Right ventricle myocardium superior (tissue), 1 donor: Measurements from ENCODE around the gene RAB31. TPM values are rescaled to one million over a fixed set of nuclear protein-coding genes. Genes with fewer than 3 reads are reported as not detected.

Experiments used
- ATAC-seq: fragments of 200-7000 bp; cut with Tn5 transposase; one replicate; pipeline ENCODE4 v1.9.1; 2020; ENCODE audit warnings: mild to moderate bottlenecking; ENCODE audit not compliant: poor library complexity
- DNase-seq: peaks from one replicate; pipeline ENCODE4 v3.0.0-alpha.2; 2020
- intact Hi-C: fragments of 100-400 bp; cut with DNase I; formaldehyde crosslinking; loops from one replicate; pipeline ENCODE4 v1.11.2; 2022
- total RNA-seq: library from RNA; stranded (reverse); fragmentation: NEBNext Ultra II Directional; extraction: Animal tissue kit (Norgen Biotek cat#: 25700); gene quantifications from one replicate; pipeline ENCODE4 v1.2.1, GENCODE V29; 2021
- donor health status: DM: no; HTN: yes; CAD: no; lungs with severe emphysema.

The RAB31 gene
- total RNA-seq, 1 donor from 2014 or later: 12.1 TPM

- DNase-seq: no peak
- intact Hi-C loops: no loop called here
- ATAC-seq: peak; percentile 37
These were observed 88.9 kb downstream of the RAB31 start for GRCh38 chr18:9796935-9797549.

GRCh38 chr18:9802175-9803062 lies 94.3 kb downstream of the RAB31 start:
- intact Hi-C loops: no loop called here
- DNase-seq: no peak
- no peak for ATAC-seq

- ATAC-seq: no peak
- intact Hi-C loops: no loop called here
- DNase-seq: no peak
These were observed 95.1 kb downstream of the RAB31 start for GRCh38 chr18:9803063-9803697.

- intact Hi-C loops: no loop called here
- ATAC-seq (peak; percentile 72), DNase-seq (no peak)
These were observed 95.8 kb downstream of the RAB31 start for GRCh38 chr18:9803698-9804516.

- ATAC-seq (peak; percentile 72), DNase-seq (peak; percentile 71)
- intact Hi-C loops: no loop called here
These were observed 96.5 kb downstream of the RAB31 start for GRCh38 chr18:9804517-9805104.

GRCh38 chr18:9806905-9807304 lies 98.8 kb downstream of the RAB31 start:
- DNase-seq (no peak), ATAC-seq (no peak)
- intact Hi-C loops: no loop called here

- intact Hi-C loops: no loop called here
- DNase-seq (peak; percentile 68), ATAC-seq (peak; percentile 69)
These were observed 100.5 kb downstream of the RAB31 start for GRCh38 chr18:9808295-9809241.

GRCh38 chr18:9809697-9810096 lies 101.6 kb downstream of the RAB31 start:
- intact Hi-C loops: no loop called here
- DNase-seq (no peak), ATAC-seq (no peak)

- intact Hi-C loops: no loop called here
- no peak for DNase-seq
- no peak for ATAC-seq
These were observed 102.2 kb downstream of the RAB31 start for GRCh38 chr18:9810299-9810698.

- ATAC-seq (peak; percentile 72), DNase-seq (no peak)
- intact Hi-C loops: no loop called here
These were observed 103.0 kb downstream of the RAB31 start for GRCh38 chr18:9810994-9811705.

GRCh38 chr18:9811978-9812377 lies 103.9 kb downstream of the RAB31 start:
- intact Hi-C loops: no loop called here
- ATAC-seq (no peak), DNase-seq (no peak)

- intact Hi-C loops: no loop called here
- no peak for DNase-seq
- ATAC-seq: no peak
These were observed 106.3 kb downstream of the RAB31 start for GRCh38 chr18:9814431-9814830.

- DNase-seq: no peak
- intact Hi-C loops: no loop called here
- ATAC-seq: peak; percentile 79
These were observed 109.2 kb downstream of the RAB31 start for GRCh38 chr18:9817286-9817685.

GRCh38 chr18:9817725-9818422 lies 109.8 kb downstream of the RAB31 start:
- ATAC-seq: peak; percentile 90
- intact Hi-C loops: no loop called here
- DNase-seq: no peak

- ATAC-seq: no peak
- intact Hi-C loops: no loop called here
- DNase-seq: no peak
These were observed 110.3 kb downstream of the RAB31 start for GRCh38 chr18:9818423-9818734.

GRCh38 chr18:9820127-9820526 lies 112.0 kb downstream of the RAB31 start:
- intact Hi-C loops: loop anchor here (10.0 kb wide), 1 partner anchor 95 kb away; the partner anchor contains the start of gene VAPA
- no peak for ATAC-seq
- DNase-seq: no peak
